ENCODE measurements around the gene TBC1D10A.

Gene TBC1D10A

DNA sequence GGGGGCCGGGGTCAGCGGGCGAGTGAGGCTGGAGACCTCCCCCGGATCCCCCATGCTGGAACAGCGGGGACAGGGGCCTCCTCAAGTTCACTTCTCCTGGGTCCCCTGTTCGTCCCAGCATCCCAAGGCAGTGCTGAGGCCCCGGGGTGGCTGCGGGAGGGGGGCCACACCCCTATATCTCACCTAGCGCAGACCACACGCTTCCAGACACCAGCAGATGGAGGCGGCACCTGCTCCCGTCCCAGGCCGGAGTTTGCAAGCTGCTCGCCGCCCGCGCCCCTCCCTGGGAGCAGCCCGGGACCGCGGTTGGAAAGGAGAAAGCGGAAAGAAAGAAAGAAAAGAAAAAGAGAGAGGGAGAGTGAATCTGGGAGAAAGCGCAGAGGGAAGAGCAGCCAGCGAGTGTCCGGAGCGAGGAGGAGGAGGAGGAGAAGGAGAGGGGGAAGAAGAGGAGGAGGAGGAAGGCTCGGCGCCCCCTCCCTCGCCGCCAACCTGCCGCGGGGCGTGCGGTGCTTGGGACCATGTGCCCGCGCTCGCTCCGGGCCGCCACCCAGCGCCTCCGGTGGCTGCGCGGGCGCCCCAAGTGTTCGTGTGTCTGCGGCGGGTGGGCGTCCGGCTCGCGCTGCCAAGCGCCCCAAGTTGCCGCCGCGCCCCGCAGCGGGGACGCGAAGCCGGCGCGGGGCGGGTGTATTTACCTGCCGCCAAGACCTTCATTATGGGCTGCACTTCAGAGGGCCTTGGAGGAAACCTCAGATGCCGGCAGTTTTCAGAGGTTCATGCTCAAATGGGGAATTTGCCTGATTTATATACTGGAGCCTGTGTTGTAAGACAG, 80.5 kb downstream of the TBC1D10A start, which contains the start of gene LIF:
Gene LIF, minus strand, starts transcription at position 775 of the 829 bp plus-strand sequence. Its CDS starts 64 bp downstream, at position 711.
- DNase-seq (ENCODE audit: low read depth) = no peak

DNA sequence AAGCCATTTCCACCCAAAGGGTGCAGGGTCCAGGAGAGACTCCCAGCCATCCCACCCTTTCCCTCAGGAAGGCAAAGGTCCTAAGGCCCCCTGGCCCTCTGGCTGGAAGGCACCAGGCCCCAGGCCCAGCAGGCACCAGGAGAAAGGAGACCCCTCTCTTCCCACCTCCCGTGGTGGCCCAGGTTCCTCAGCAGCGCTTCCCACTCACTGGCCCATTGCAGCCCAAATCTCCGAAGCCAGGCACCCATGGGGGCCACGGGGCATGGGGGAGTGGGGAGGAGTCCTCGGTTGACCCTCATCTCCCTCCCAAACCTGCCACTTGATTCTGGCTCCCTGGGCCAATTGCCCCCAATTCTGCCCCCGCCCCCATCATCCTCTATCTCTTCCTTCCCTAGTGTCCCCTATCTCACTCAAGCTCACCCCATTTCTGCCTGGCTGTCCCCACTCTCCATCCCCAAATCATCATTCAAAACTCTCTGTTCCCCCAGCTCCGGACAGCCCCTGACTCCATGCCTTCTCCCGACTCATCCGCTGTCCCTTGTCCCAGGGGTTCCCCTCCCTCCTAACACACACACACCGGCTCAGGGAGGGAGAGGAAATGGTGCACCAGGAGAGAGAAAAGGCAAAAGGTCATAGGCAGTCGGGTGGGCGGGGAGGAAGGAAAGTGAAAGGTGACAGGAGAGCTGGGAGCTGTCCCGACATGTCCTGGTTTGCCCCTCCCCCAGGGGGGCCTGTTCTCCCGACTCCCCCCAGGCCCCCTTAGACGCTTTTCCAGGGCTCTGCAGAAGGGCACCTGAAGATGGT, 81.4 kb downstream of the TBC1D10A start:
- DNase-seq (ENCODE audit: low read depth) = no peak

DNA sequence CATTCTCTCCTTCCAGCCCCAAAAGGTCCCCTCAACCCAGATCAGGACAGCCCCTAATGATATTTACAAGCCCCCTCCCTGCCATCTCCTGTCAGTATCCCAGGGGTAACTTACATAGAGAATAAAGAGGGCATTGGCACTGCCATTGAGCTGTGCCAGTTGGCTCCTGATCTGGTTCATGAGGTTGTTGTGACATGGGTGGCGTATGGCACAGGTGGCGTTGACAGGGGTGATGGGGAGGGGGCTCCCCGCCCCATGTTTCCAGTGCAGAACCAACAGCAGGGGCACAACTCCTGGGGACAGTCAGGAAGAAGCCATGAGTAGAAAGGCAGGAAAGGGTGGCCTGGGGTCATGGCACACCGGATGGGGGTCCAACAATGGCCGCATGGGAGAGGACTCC, 82.1 kb downstream of the TBC1D10A start:
- DNase-seq (ENCODE audit: low read depth) = no peak

DNA sequence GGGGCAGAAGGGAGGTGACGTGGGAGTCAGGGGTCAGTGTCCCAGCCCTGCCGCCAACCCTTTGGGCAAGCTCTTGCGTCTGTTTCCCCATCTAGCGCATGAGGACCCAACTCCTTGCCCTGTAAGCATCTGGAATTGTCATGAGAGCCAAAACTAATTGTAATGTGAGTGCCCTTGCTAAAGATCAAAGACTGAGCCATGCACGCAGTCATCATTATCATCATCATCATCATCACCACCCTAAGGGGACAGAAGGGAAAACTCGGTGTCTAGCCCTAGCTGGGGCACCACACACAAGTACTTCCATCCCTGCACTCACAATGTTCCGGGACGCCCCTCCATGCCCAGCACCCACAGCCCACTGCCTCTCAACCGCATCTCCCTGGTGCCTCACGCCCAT, 82.7 kb downstream of the TBC1D10A start:
- no peak for DNase-seq (ENCODE audit: low read depth)

DNA sequence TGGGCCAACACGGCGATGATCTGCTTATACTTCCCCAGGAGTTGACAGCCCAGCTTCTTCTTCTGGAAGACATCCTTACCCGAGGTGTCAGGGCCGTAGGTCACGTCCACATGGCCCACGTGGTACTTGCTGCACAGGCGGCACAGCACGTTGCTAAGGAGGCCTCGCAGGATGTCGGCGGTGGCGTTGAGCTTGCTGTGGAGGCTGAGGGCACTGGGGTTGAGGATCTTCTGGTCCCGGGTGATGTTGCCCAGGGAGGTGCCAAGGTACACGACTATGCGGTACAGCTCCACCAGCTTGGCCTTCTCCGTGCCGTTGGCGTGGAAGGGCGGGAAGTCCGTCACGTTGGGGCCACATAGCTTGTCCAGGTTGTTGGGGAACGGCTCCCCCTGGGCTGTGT, 83.1 kb downstream of the TBC1D10A start:
- DNase-seq (ENCODE audit: low read depth) = no peak
